Upper lobe of left lung (tissue), 6 donors: Measurements from ENCODE around the gene GLIPR1L1. TPM values are rescaled to one million over a fixed set of nuclear protein-coding genes. Genes with fewer than 3 reads are reported as not detected.

Experiments used
- ATAC-seq, 2 donors: fragments of 200-7000 bp; cut with Tn5 transposase; one replicate each; pipeline ENCODE4 v1.9.1; 2022; ENCODE audit warnings: mild to moderate bottlenecking in 2 of 2, moderate library complexity in 2 of 2; ENCODE audit not compliant: low FRiP score in 2 of 2
- DNase-seq, 2 donors: peaks; one replicate each; pipeline ENCODE4 v3.0.0-alpha.2; 2019 to 2020
- H3K27ac ChIP-seq, 4 donors: fragments of 200-600 bp; sonication (generic); one replicate each; pipeline ENCODE4 v1.5.1; 2016 to 2019
- H3K27me3 ChIP-seq, 4 donors: fragments of 200-600 bp; sonication (generic); one replicate each; pipeline ENCODE4 v1.5.1; 2017 to 2019
- H3K36me3 ChIP-seq, 4 donors: fragments of 200-600 bp; sonication (generic); one replicate each; pipeline ENCODE4 v1.5.1; 2016 to 2019
- H3K4me1 ChIP-seq, 4 donors: fragments of 200-600 bp; sonication (generic); one replicate each; pipeline ENCODE4 v1.5.1; 2018 to 2019
- H3K4me3 ChIP-seq, 4 donors: fragments of 200-600 bp; sonication (generic); one replicate each; pipeline ENCODE4 v1.5.1; 2017 to 2019; ENCODE audit warnings: mild to moderate bottlenecking in 2 of 4, moderate library complexity in 1 of 4
- H3K9me3 ChIP-seq, 4 donors: fragments of 200-600 bp; sonication (generic); one replicate each; pipeline ENCODE4 v1.5.1; 2018 to 2019
- CTCF ChIP-seq, 6 experiments: fragments of 450-650 bp in 4 of 6; fragments of 200-600 bp in 2 of 6; sonication (generic) in 2 of 6; IDR thresholded peaks; one replicate each; pipeline ENCODE4 v1.5.1; 2016 to 2019; ENCODE audit warnings: antibody characterized with exemption in 6 of 6
- EP300 ChIP-seq, 4 donors: sonication (generic); formaldehyde crosslinking; IDR thresholded peaks; one replicate each; pipeline ENCODE4 v1.5.1; 2017; ENCODE audit warnings: antibody characterized with exemption in 4 of 4, control low read depth in 2 of 4
- POLR2A ChIP-seq, 4 donors: fragments of 450-650 bp; IDR thresholded peaks; one replicate each; pipeline ENCODE4 v1.5.1; 2016 to 2017; ENCODE audit warnings: antibody characterized with exemption in 4 of 4, mild to moderate bottlenecking in 2 of 4
- POLR2AphosphoS5 ChIP-seq, 2 donors: sonication (generic); formaldehyde crosslinking; IDR thresholded peaks; one replicate each; pipeline ENCODE4 v1.5.1; 2017; ENCODE audit warnings: antibody characterized with exemption in 2 of 2
- WGBS, 2 donors: methylation state at CpG; one replicate each; pipeline ENCODE4 v1.1.5; 2017 to 2018; 5-methylcytosine and 5-hydroxymethylcytosine counted together
- total RNA-seq, 6 donors: library from RNA; depleted of rRNA in 4 of 6; stranded (reverse); fragments of >200 nt in 4 of 6; gene quantifications; one replicate each; pipeline versions ENCODE4 v1.1.0 to v1.2.1, GENCODE V29; 2016 to 2021
- donor health status: DM: no; HTN: no; CAD: no; lungs with moderate emphysema.
- donor health status: DM: no; HTN: yes; CAD: no; lungs with severe emphysema.

Gene GLIPR1L1
- total RNA-seq, 6 donors from 2014 or later, result not detected

- TF ChIP-seq POLR2A (IDR thresholded peaks at IDR 0.05), result no peak
- no peak for TF ChIP-seq CTCF (IDR thresholded peaks at IDR 0.05)
- no peak for TF ChIP-seq POLR2AphosphoS5 (IDR thresholded peaks at IDR 0.05)
- TF ChIP-seq EP300 (IDR thresholded peaks at IDR 0.05), result no peak
- no peaks in the 10 kb centered on the region for H3K4me1 ChIP-seq
- no peak overlapping the region for H3K4me3 ChIP-seq
- DNase-seq (no peak), ATAC-seq (no peak)
- H3K27ac ChIP-seq, result no peak overlapping the region
- no peaks in the 10 kb centered on the region for H3K36me3 ChIP-seq
- H3K9me3 ChIP-seq, result peaks cover 0 to 4% (median 1%) of the 10 kb centered on the region in 4 donors
- no peaks in the 10 kb centered on the region for H3K27me3 ChIP-seq
These were observed 19.5 kb downstream of the GLIPR1L1 start for GRCh38 chr12:75354011-75354410.

- H3K9me3 ChIP-seq, result no peaks in the 10 kb centered on the region
- DNase-seq (no peak), ATAC-seq (no peak)
- H3K27ac ChIP-seq, result no peak overlapping the region
- no peaks in the 10 kb centered on the region for H3K36me3 ChIP-seq
- TF ChIP-seq POLR2AphosphoS5 (IDR thresholded peaks at IDR 0.05) (no peak), EP300 (IDR thresholded peaks at IDR 0.05) (no peak), POLR2A (IDR thresholded peaks at IDR 0.05) (no peak), CTCF (IDR thresholded peaks at IDR 0.05) (no peak)
- H3K4me3 ChIP-seq, result no peak overlapping the region
- H3K27me3 ChIP-seq, result no peaks in the 10 kb centered on the region
- H3K4me1 ChIP-seq, result no peaks in the 10 kb centered on the region
These were observed 26.4 kb downstream of the GLIPR1L1 start for GRCh38 chr12:75360920-75361319.

- no peak overlapping the region for H3K4me3 ChIP-seq
- no peaks in the 10 kb centered on the region for H3K4me1 ChIP-seq
- H3K36me3 ChIP-seq, result no peaks in the 10 kb centered on the region
- 32 to 35% methylated on average over 1 of the region's 1 CpG for WGBS, 2 donors
- H3K27me3 ChIP-seq, result no peaks in the 10 kb centered on the region
- no peaks in the 10 kb centered on the region for H3K9me3 ChIP-seq
- no peak overlapping the region for H3K27ac ChIP-seq
- no peak for DNase-seq
- ATAC-seq, result no peak
- TF ChIP-seq POLR2A (IDR thresholded peaks at IDR 0.05) (no peak), EP300 (IDR thresholded peaks at IDR 0.05) (no peak), POLR2AphosphoS5 (IDR thresholded peaks at IDR 0.05) (no peak), CTCF (IDR thresholded peaks at IDR 0.05) (no peak)
These were observed 26.9 kb downstream of the GLIPR1L1 start for GRCh38 chr12:75361408-75361807.

- Histone ChIP-seq H3K36me3 (no peaks in the 10 kb centered on the region), H3K4me1 (no peaks in the 10 kb centered on the region), H3K9me3 (no peaks in the 10 kb centered on the region), H3K27me3 (no peaks in the 10 kb centered on the region), H3K27ac (no peak overlapping the region), H3K4me3 (no peak overlapping the region)
- no peak for DNase-seq
- TF ChIP-seq POLR2AphosphoS5 (IDR thresholded peaks at IDR 0.05), result no peak
- no peak for TF ChIP-seq EP300 (IDR thresholded peaks at IDR 0.05)
- TF ChIP-seq POLR2A (IDR thresholded peaks at IDR 0.05), result no peak
- TF ChIP-seq CTCF (IDR thresholded peaks at IDR 0.05), result no peak
- no peak for ATAC-seq
These were observed 30.4 kb downstream of the GLIPR1L1 start for GRCh38 chr12:75364919-75365318.

- ATAC-seq, result no peak
- DNase-seq, result no peak
- H3K4me1 ChIP-seq, result no peaks in the 10 kb centered on the region
- no peaks in the 10 kb centered on the region for H3K27me3 ChIP-seq
- H3K36me3 ChIP-seq, result no peaks in the 10 kb centered on the region
- TF ChIP-seq EP300 (IDR thresholded peaks at IDR 0.05), result no peak
- no peak for TF ChIP-seq POLR2A (IDR thresholded peaks at IDR 0.05)
- no peak for TF ChIP-seq CTCF (IDR thresholded peaks at IDR 0.05)
- no peak overlapping the region for H3K4me3 ChIP-seq
- no peak overlapping the region for H3K27ac ChIP-seq
- 86 to 95% methylated on average over 1 of the region's 1 CpG for WGBS, 2 donors
- no peaks in the 10 kb centered on the region for H3K9me3 ChIP-seq
These were observed 32.2 kb downstream of the GLIPR1L1 start for GRCh38 chr12:75366629-75367028.
